Spleen (tissue), 11 donors: ENCODE data around the gene DVL1. TPM values are rescaled to one million over a fixed set of nuclear protein-coding genes. Genes with fewer than 3 reads are reported as not detected.

Experiments
- DNase-seq: peaks from one replicate; pipeline ENCODE4 v3.0.0-alpha.2; 2020
- H3K27ac ChIP-seq, 8 donors: fragments of 200-600 bp; sonication (generic) in 7 of 8; 1 replicate in 4 of 8; 2 replicates in 4 of 8; pipeline versions ENCODE4 v1.5.0 to v1.8.0; 2016 to 2021; ENCODE audit warnings: inconsistent platforms in 4 of 8, mild to moderate bottlenecking in 4 of 8, moderate library complexity in 1 of 8
- H3K27me3 ChIP-seq, 7 donors: fragments of 200-600 bp; sonication (generic) in 6 of 7; replicated peaks in 1 of 7; 1 replicate in 4 of 7; 2 replicates in 3 of 7; pipeline versions ENCODE4 v1.5.0 to v1.8.0; 2016 to 2021; ENCODE audit warnings: inconsistent platforms in 3 of 7, mild to moderate bottlenecking in 1 of 7
- H3K36me3 ChIP-seq, 6 donors: fragments of 200-600 bp; sonication (generic) in 5 of 6; 1 replicate in 4 of 6; 2 replicates in 2 of 6; pipeline versions ENCODE4 v1.5.0 to v1.8.0; 2016 to 2021; ENCODE audit warnings: inconsistent platforms in 2 of 6
- H3K4me1 ChIP-seq, 6 donors: fragments of 200-600 bp; sonication (generic) in 5 of 6; 1 replicate in 3 of 6; 2 replicates in 3 of 6; pipeline versions ENCODE4 v1.5.0 to v1.8.0; 2016 to 2021; ENCODE audit warnings: inconsistent platforms in 3 of 6
- H3K4me3 ChIP-seq, 8 donors: fragments of 200-600 bp; sonication (generic) in 7 of 8; 1 replicate in 4 of 8; 2 replicates in 4 of 8; pipeline versions ENCODE4 v1.5.0 to v1.8.0; 2016 to 2021; ENCODE audit warnings: inconsistent platforms in 4 of 8, mild to moderate bottlenecking in 4 of 8, moderate library complexity in 2 of 8
- H3K9me3 ChIP-seq, 8 donors: fragments of 200-600 bp; sonication (generic) in 7 of 8; 1 replicate in 4 of 8; 2 replicates in 4 of 8; pipeline versions ENCODE4 v1.5.0 to v1.8.0; 2016 to 2021; ENCODE audit warnings: inconsistent platforms in 4 of 8
- POLR2A ChIP-seq, 3 donors: fragments of 450-650 bp; IDR thresholded peaks; one replicate each; pipeline ENCODE4 v1.5.1; 2017; ENCODE audit warnings: antibody characterized with exemption in 3 of 3, mild to moderate bottlenecking in 1 of 3
- POLR2AphosphoS5 ChIP-seq, 3 donors: sonication (generic); formaldehyde crosslinking; IDR thresholded peaks; one replicate each; pipeline ENCODE4 v1.5.1; 2017; ENCODE audit warnings: antibody characterized with exemption in 3 of 3
- WGBS, 5 donors: extraction: QIAGEN DNeasy Blood & Tissue Kit in 3 of 5; methylation state at CpG; one replicate each; pipeline versions ENCODE4 v1.1.5 to v1.1.7; 2013 to 2018; 5-methylcytosine and 5-hydroxymethylcytosine counted together
- intact Hi-C: fragments of 100-400 bp; cut with DNase I; formaldehyde crosslinking; loops from one replicate; pipeline ENCODE4 v1.15.0; 2023; ENCODE audit warnings: low total_unique reads
- polyA plus RNA-seq, 3 donors: library from polyadenylated mRNA; stranded (reverse); fragments of 200-250 nt; gene quantifications; one replicate each; pipeline ENCODE4 v1.2.1, GENCODE V29; 2013
- total RNA-seq, 7 donors: library from RNA; depleted of rRNA in 3 of 7; stranded (reverse); fragments of >200 nt in 3 of 7; fragmentation: NEBNext Ultra II Directional in 4 of 7; extraction: Animal tissue kit (Norgen Biotek cat#: 25700) in 4 of 7; gene quantifications; one replicate each; pipeline versions ENCODE4 v1.1.0 to v1.2.1, GENCODE V29; 2016 to 2021
- TF ChIP-seq, protein P1 (sequence below), 11 experiments: fragments of 200-600 bp in 7 of 11; fragments of 450-650 bp in 4 of 11; sonication (generic) in 4 of 11; IDR thresholded peaks in 8 of 11; conservative IDR thresholded peaks in 3 of 11; 1 replicate in 7 of 11; 2 replicates in 4 of 11; pipeline versions ENCODE4 v1.4.0 to v1.8.0; 2016 to 2021; ENCODE audit warnings: antibody characterized with exemption in 11 of 11, inconsistent platforms in 4 of 11, mild to moderate bottlenecking in 1 of 11
- donor health status: healthy with polysubstance abuse.
- donor health status: DM: no; HTN: no; CAD: no; lungs with moderate emphysema.
- donor health status: DM: no; HTN: no; CAD: no.
- donor health status: Bipolar disorder and iron deficiency.
- donor health status: healthy.
- donor health status: DM: no; HTN: no; CAD: no.
- donor health status: DM: yes; HTN: yes; CAD: no.

DVL1 gene
- total and polyA plus RNA-seq, 10 donors = 18.1 to 59.1 (median 39.2) TPM

DNA sequence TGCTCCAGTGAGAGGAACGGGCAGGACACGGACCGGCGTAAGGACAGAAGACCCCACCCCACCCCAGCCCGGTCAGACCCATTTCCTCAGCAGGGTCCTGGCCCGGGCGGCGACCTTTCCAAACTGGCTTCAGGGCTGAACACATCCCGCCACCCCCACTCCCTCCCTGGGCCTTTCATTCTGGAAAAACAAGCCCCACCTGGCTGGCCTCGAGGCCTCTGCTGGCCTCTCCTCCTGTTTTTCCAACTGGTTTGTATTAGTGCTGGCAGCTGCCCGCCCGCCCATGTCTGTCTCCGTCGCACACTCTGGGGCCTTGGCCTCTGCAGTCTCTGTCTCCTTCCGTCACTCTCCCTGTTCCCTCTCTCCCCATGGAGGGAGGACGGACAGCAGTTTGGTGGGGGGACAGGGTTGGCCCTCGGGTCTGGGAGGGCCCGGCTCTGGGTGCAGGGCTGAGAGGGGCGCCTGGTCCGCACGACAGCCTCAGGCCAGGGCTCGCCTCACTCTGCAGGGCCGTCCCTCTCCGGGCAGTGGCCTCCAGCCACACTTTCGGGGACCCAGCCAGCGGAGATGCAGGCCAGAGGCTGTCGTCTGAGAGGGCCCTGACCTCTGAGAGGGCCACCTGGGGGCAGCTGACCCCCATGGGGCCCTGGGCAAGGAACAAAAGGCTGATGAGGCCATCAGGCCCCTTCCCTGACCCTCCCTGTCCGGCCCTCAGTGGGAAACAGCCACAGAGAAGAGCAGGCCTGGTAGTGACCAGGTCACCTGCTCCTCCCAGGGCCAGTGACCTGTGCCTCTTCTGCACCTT lies 10.6 kb upstream of the DVL1 start:
- DNase-seq = peak; percentile 68
- intact Hi-C loops = no loop called here
- peaks cover 0 to 73% (median 43%) of the 10 kb centered on the region in 7 donors for H3K27me3 ChIP-seq

DNA sequence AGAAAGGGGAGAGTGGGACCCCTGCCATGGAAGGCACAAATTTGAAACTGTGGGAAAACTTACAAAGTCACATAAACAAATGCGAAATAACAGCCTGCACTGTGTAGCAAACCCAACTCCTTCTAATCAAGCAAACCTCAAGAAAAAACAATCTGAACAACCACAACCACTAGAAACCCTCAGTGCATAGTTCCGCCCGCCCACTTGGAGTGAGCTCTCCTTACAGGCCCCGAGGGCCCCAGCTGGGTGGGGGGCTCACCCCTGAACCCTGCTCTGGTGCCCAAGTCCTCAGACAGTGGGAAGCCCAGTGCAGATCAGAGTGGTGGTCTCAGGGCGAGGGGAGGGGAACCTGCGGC lies 10.1 kb upstream of the DVL1 start:
- H3K27me3 ChIP-seq = peaks cover 0 to 79% (median 48%) of the 10 kb centered on the region in 7 donors
- H3K4me1 ChIP-seq = peaks cover 0 to 72% (median 28%) of the 10 kb centered on the region in 6 donors
- WGBS, 5 donors = 53 to 72% (median 64%) methylated on average over 6 of the region's 6 CpGs

More for the DNA sequence above, 10.6 kb upstream of the DVL1 start:
- H3K27ac ChIP-seq = peak overlapping the region in 6 of 8 donors; percentile 7 to 83 (median 76)
- peaks cover 0 to 66% (median 23%) of the 10 kb centered on the region in 6 donors for H3K4me1 ChIP-seq
- WGBS, 5 donors = 65 to 74% (median 68%) methylated on average over 25 to 28 of the region's 28 CpGs
- no peak overlapping the region for H3K4me3 ChIP-seq
- no peaks in the 10 kb centered on the region for H3K9me3 ChIP-seq
- TF ChIP-seq POLR2A (IDR thresholded peaks at IDR 0.05) (no peak), POLR2AphosphoS5 (IDR thresholded peaks at IDR 0.05) (no peak)
- TF ChIP-seq, protein P1, sequence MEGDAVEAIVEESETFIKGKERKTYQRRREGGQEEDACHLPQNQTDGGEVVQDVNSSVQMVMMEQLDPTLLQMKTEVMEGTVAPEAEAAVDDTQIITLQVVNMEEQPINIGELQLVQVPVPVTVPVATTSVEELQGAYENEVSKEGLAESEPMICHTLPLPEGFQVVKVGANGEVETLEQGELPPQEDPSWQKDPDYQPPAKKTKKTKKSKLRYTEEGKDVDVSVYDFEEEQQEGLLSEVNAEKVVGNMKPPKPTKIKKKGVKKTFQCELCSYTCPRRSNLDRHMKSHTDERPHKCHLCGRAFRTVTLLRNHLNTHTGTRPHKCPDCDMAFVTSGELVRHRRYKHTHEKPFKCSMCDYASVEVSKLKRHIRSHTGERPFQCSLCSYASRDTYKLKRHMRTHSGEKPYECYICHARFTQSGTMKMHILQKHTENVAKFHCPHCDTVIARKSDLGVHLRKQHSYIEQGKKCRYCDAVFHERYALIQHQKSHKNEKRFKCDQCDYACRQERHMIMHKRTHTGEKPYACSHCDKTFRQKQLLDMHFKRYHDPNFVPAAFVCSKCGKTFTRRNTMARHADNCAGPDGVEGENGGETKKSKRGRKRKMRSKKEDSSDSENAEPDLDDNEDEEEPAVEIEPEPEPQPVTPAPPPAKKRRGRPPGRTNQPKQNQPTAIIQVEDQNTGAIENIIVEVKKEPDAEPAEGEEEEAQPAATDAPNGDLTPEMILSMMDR (IDR thresholded peaks at IDR 0.05 in 8 of 11, conservative IDR thresholded peaks at IDR 0.05 in 3 of 11) = no peak
- H3K36me3 ChIP-seq = peaks cover 0 to 4% (median 0%) of the 10 kb centered on the region in 6 donors

DNA sequence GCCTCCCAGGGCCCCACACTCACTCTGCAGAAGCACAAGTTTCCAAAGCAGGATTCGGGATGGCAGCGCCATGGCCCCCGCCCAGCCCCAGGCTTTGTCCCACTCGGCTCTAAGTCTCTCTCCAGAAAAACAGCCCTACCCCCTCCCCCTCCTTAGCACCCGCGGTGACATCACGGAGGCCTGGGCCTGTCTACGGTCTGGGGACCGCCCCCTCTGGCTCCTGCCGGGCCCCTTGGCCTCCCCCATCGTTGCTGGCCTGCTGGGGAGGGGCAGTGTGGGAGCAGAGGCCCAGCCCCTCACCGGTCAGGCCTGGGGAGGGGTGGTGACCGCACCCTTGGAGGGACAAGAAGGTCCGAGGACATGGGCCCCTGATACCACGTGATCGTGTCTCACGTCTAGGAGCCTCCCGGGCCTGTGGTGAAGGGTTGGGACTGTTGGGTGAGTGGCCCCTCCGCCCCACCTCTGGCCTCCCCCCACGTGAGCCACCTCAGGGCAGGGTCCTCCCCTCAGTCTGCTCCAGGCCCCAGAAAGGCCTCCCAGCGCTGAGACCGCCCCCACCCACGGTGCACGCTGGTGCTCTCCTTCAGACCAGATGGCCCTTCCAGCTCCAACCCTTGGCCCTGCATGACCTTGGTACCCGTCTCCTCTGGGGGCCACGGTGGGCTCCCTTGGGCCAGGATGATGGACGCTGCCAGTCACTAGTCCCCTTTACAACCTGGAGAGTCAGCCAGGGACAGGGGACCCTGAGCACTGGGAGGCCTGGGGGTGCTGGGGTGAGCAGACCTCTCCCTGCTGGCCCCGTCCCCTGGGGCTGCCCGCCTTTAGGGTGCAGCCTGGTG lies 9.4 kb upstream of the DVL1 start, which contains the start of gene MXRA8:
Gene MXRA8 (minus strand): TSS at position 123 of the 839 bp plus-strand sequence. CDS start 51 bp downstream, at position 72.
- Histone ChIP-seq H3K27ac (peak within 1 kb of the TSS; percentile 13 to 83 (median 71)), H3K36me3 (peaks cover 0 to 16% (median 0%) of the 10 kb centered on the region in 6 donors), H3K9me3 (no peaks in the 10 kb centered on the region), H3K27me3 (peaks cover 0 to 85% (median 55%) of the 10 kb centered on the region in 7 donors), H3K4me1 (peaks cover 0 to 78% (median 35%) of the 10 kb centered on the region in 6 donors), H3K4me3 (peak within 1 kb of the TSS; percentile 15 to 64 (median 36))
- peak in 2 of 3 donors; percentile 65 to 70 for TF ChIP-seq POLR2AphosphoS5 (IDR thresholded peaks at IDR 0.05)
- no peak for TF ChIP-seq POLR2A (IDR thresholded peaks at IDR 0.05)
- intact Hi-C loops = no loop called here
- WGBS, 5 donors = 18 to 46% (median 31%) methylated on average over 26 to 29 of the region's 29 CpGs
- DNase-seq = no peak

More for the DNA sequence above, 10.1 kb upstream of the DVL1 start:
- intact Hi-C loops = no loop called here
- no peak overlapping the region for H3K4me3 ChIP-seq
- TF ChIP-seq, protein P1 (IDR thresholded peaks at IDR 0.05 in 8 of 11, conservative IDR thresholded peaks at IDR 0.05 in 3 of 11) = no peak
- TF ChIP-seq POLR2AphosphoS5 (IDR thresholded peaks at IDR 0.05) (no peak), POLR2A (IDR thresholded peaks at IDR 0.05) (no peak)
- peaks cover 0 to 9% (median 0%) of the 10 kb centered on the region in 6 donors for H3K36me3 ChIP-seq
- DNase-seq = peak; percentile 62
- H3K9me3 ChIP-seq = no peaks in the 10 kb centered on the region
- H3K27ac ChIP-seq = peak overlapping the region in 5 of 8 donors; percentile 7 to 83 (median 80)

DNA sequence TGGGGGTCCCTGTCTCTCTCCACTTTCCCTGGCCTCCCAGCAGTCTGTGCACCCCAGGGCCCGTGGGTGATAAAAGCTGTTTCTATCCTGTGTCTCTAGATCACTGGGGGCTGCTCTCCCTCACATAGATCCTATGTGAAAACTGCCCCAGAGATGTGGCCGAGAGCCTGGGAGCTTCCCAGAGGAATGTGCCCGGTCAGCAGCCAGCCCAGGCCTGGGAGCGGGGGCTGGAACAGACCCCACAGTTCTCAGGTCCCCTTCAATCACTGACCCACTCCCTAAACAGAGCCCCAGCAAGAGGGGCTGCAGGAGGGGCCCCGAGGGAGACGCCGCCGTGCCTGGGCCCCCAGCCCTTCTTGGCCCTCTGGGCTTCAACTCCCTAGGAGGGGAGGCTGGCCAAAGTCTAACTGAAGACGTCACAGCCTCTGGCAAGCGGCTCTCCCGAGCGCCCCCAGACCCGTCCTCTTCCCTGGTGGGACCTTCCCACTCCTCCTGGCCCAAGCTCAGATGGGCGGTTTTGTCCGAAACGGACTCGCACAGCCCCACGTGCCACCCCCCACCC lies 8.7 kb upstream of the DVL1 start:
- Histone ChIP-seq H3K36me3 (peaks cover 0 to 22% (median 0%) of the 10 kb centered on the region in 6 donors), H3K27me3 (peaks cover 4 to 92% (median 62%) of the 10 kb centered on the region in 7 donors), H3K27ac (peak overlapping the region; percentile 13 to 83 (median 71)), H3K9me3 (no peaks in the 10 kb centered on the region), H3K4me1 (peaks cover 0 to 85% (median 42%) of the 10 kb centered on the region in 6 donors), H3K4me3 (peak overlapping the region; percentile 15 to 64 (median 36))
- intact Hi-C loops = no loop called here
- 21 to 32% (median 24%) methylated on average over 10 to 18 of the region's 18 CpGs for WGBS, 5 donors
- TF ChIP-seq POLR2A (IDR thresholded peaks at IDR 0.05) (no peak), POLR2AphosphoS5 (IDR thresholded peaks at IDR 0.05) (no peak)
- no peak for DNase-seq
